Stimulated activated memory B cell treated with anti-CD40 and anti-IgM and Interleukin-4, amounts not matched to agents 10 μg/mL and 1 μg/mL and 100 μg/mL, for 72 hours (primary cell): ENCODE results near the gene STAT3.
"Not testable (repeated sequence)": the region's sequence is repeated elsewhere in the genome, so short reads cannot be mapped to it uniquely, and the experiment has no call there.

Source experiments
- ATAC-seq: fragments of 150-1000 bp; cut with Tn5 transposase; 2 replicates; pipeline ENCODE4 v1.10.0; 2021
- H3K27ac Mint-ChIP-seq: one replicate; pipeline ENCODE4 v1.8.0; 2022; ENCODE audit warnings: mild to moderate bottlenecking, mixed read lengths
- H3K27me3 Mint-ChIP-seq: one replicate; pipeline ENCODE4 v1.8.0; 2022; ENCODE audit warnings: mixed read lengths
- H3K36me3 Mint-ChIP-seq: one replicate; pipeline ENCODE4 v1.8.0; 2022; ENCODE audit warnings: mixed read lengths
- H3K4me1 Mint-ChIP-seq: one replicate; pipeline ENCODE4 v1.8.0; 2022; ENCODE audit warnings: mixed read lengths
- H3K4me3 Mint-ChIP-seq: one replicate; pipeline ENCODE4 v1.8.0; 2022; ENCODE audit warnings: mild to moderate bottlenecking, moderate library complexity, mixed read lengths
- H3K9me3 Mint-ChIP-seq: one replicate; pipeline ENCODE4 v1.8.0; 2022; ENCODE audit warnings: mixed read lengths

The STAT3 gene

DNA sequence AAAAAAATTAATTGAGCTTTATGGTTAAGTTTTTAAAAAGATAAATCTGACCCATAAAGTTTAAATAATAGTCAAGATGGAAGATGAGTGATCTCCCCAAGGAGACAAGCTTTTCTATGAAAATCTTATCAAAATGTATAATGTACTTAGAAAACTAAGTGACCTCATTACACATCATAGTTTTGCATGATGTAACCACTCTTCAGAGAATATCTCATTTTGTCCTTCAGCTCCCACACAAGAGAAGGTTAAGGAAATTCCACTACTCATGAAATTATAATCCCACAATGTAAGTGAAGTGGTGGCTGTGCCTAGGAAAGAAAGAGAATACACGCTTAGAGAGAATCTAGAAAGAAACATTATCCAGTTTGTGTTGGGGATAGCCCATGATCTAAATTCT, 14.3 kb downstream of the STAT3 start:
- Mint-ChIP-seq H3K9me3 (no peaks in the 10 kb centered on the region), H3K27me3 (no peaks in the 10 kb centered on the region), H3K36me3 (peaks cover 22% of the 10 kb centered on the region), H3K4me1 (peaks cover 41% of the 10 kb centered on the region), H3K27ac (no peak overlapping the region), H3K4me3 (no peak overlapping the region)
- ATAC-seq = no peak

DNA sequence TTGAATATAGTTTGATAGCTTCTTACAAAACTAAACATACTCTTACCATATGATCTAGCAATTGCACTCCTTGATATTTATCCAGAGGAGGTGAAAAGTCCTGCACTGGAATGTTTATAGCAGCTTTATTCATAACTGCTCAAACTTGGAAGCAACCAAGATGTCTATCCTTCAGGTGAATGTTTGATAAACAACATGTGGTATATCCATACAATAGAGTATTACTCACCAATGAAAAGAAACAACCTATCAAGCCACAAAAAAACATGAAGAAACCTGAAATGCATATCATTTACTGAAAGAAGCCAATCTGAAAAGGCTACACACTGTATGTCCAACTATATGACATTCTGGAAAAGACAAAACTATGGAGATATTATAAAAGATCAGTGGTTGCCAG, 16.1 kb downstream of the STAT3 start:
- Mint-ChIP-seq H3K27me3 (no peaks in the 10 kb centered on the region), H3K9me3 (no peaks in the 10 kb centered on the region), H3K4me1 (peaks cover 40% of the 10 kb centered on the region), H3K36me3 (peaks cover 23% of the 10 kb centered on the region), H3K4me3 (no peak overlapping the region), H3K27ac (no peak overlapping the region)
- no peak for ATAC-seq

DNA sequence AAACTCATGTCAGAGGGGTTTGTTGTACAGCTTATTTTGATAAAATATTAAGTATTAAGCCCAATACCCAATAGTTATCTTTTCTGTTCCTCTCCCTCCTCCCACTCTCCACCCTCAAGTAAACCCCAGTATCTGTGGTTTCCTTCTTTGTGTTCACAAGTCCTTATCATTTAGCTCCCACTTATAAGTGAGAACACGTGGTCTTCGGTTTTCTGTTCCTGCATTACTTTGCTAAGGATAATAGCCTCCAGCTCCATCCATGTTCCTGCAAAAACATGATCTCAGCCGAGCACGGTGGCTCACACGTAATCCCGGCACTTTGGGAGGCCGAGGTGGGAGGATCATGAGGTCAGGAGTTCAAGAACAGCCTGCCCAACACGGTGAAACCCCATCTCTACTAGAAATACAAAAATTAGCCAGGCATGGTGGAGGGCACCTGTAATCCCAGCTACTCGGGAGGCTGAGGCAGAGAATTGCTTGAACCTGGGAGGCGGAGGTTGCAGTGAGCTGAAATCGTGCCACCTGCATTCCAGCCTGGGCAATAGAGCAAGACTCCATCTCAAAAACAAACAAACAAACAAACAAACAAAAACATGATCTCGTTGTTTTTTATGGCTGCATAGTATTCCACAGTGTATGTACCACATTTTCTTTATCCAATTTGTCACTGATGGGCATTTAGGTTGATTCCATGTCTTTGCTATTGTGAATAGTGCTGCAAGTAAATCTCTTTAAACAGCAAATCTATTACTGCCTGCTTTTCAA, 19.3 kb downstream of the STAT3 start:
- H3K4me1 Mint-ChIP-seq = peaks cover 55% of the 10 kb centered on the region
- not testable (repeated sequence) for ATAC-seq

GRCh38 chr17:42368310-42368709, 19.9 kb downstream of the STAT3 start:
- H3K9me3 Mint-ChIP-seq, H3K27ac Mint-ChIP-seq, ATAC-seq, H3K4me3 Mint-ChIP-seq, H3K27me3 Mint-ChIP-seq: not testable (repeated sequence)
- peaks cover 60% of the 10 kb centered on the region for H3K4me1 Mint-ChIP-seq
- peaks cover 46% of the 10 kb centered on the region for H3K36me3 Mint-ChIP-seq

More for the DNA sequence above, 19.3 kb downstream of the STAT3 start:
- not testable (repeated sequence) for H3K9me3 Mint-ChIP-seq, H3K4me3 Mint-ChIP-seq, H3K27me3 Mint-ChIP-seq, H3K27ac Mint-ChIP-seq
- peaks cover 40% of the 10 kb centered on the region for H3K36me3 Mint-ChIP-seq

DNA sequence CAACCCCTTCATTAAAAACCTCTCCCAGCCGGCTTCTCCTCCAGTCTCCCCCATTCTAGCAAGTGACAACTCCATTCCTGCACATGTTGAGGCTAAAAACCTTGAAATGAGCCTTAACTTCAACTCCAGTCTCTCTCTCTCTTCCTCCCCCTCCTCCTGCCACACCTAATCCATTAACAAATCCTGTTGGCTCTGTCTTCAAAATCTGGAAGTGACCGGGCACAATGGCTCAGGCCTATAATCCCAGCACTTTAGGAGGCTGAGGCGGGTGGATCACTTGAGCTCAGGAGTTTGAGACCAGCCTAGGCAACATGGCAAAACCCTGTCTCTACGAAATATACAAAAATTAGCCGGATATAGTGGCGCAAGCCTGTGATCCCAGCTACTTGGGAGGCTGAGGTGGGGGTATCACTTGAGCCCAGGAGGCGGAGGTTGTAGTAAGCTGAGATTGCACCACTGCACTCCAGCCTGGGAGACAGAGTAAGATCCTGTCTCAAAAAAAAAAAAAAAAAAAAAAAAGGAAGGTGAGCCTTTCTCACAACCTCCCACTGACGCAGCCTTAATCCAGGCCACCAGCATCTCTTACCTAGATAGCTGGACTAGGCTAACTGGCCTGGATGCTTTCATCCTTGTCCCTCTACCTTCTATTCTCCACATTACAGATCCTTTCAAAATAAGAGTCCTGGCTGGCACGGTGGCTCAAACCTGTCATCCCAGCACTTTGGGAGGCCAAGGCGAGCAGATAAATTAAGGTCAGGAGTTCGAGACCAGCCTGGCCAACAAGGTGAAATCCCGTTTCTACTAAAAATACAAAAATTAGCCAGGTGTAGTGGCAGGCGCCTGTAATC, 21.8 kb downstream of the STAT3 start:
- not testable (repeated sequence) for H3K27me3 Mint-ChIP-seq, H3K9me3 Mint-ChIP-seq, H3K4me3 Mint-ChIP-seq, ATAC-seq, H3K27ac Mint-ChIP-seq
- peaks cover 39% of the 10 kb centered on the region for H3K36me3 Mint-ChIP-seq
- H3K4me1 Mint-ChIP-seq = peaks cover 79% of the 10 kb centered on the region

DNA sequence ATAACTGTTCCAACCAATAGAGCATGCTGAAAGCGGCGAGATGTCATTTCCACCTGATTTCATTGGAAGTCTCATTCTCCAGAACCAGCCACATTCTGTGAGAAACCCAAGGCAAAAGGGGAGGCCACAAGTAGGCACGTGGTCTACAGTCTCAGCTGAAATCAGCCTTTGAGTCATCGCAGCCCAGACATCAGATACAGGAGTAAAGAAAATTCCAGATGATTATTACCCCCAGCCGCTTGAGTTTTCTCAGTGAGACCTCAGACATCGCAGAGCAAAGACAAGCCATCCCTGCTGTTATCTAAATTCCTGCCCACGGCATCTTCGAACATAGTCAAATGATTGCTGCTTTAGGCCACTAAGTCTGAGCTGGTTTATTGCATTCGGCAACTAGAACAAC, 23.1 kb downstream of the STAT3 start:
- peak overlapping the region; percentile 55 for H3K27ac Mint-ChIP-seq
- peaks cover 29% of the 10 kb centered on the region for H3K36me3 Mint-ChIP-seq
- ATAC-seq = no peak
- H3K9me3 Mint-ChIP-seq = no peaks in the 10 kb centered on the region
- no peaks in the 10 kb centered on the region for H3K27me3 Mint-ChIP-seq
- H3K4me1 Mint-ChIP-seq = peaks cover 75% of the 10 kb centered on the region
- no peak overlapping the region for H3K4me3 Mint-ChIP-seq

GRCh38 chr17:42363767-42364585, 24.3 kb downstream of the STAT3 start:
- Mint-ChIP-seq H3K9me3 (no peaks in the 10 kb centered on the region), H3K4me3 (peak overlapping the region; percentile 32), H3K4me1 (peaks cover 80% of the 10 kb centered on the region), H3K27ac (peak overlapping the region; percentile 55), H3K36me3 (peaks cover 35% of the 10 kb centered on the region), H3K27me3 (no peaks in the 10 kb centered on the region)
- peak; percentile 35 for ATAC-seq

DNA sequence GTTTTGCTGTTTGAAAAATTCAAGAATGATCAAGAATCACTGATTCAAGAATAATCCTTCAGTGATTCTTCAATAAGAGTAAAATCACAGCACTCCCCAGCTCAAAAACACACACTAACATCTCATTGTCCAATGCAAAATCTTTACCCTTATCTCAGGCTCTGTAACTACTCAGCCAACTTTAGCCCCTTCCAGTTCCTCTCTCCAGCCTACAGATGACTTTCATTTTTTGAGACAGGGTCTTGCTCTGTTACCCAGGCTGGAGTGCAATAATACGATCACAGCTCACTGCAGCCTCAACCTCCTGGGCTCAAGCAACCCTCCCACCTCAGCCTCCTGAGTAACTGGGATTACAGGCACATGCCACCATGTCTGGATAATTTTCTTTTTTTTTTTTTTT, 25.0 kb downstream of the STAT3 start:
- Mint-ChIP-seq H3K9me3 (no peaks in the 10 kb centered on the region), H3K4me1 (peaks cover 83% of the 10 kb centered on the region), H3K27me3 (no peaks in the 10 kb centered on the region), H3K4me3 (no peak overlapping the region), H3K27ac (peak overlapping the region; percentile 55), H3K36me3 (peaks cover 36% of the 10 kb centered on the region)
- ATAC-seq = peak; percentile 60

- peaks cover 33% of the 10 kb centered on the region for H3K36me3 Mint-ChIP-seq
- peak overlapping the region; percentile 5 for H3K4me3 Mint-ChIP-seq
- no peak for ATAC-seq
These were observed 25.8 kb downstream of the STAT3 start for GRCh38 chr17:42362245-42362961.

GRCh38 chr17:42361781-42362186, 26.5 kb downstream of the STAT3 start:
- peak overlapping the region; percentile 5 for H3K4me3 Mint-ChIP-seq
- no peaks in the 10 kb centered on the region for H3K27me3 Mint-ChIP-seq
- H3K4me1 Mint-ChIP-seq = peaks cover 74% of the 10 kb centered on the region
- peak overlapping the region; percentile 55 for H3K27ac Mint-ChIP-seq
- H3K9me3 Mint-ChIP-seq = no peaks in the 10 kb centered on the region
- ATAC-seq = peak; percentile 83
- H3K36me3 Mint-ChIP-seq = peaks cover 29% of the 10 kb centered on the region

More at GRCh38 chr17:42362245-42362961, 25.8 kb downstream of the STAT3 start:
- H3K4me1 Mint-ChIP-seq = peaks cover 80% of the 10 kb centered on the region
- H3K27ac Mint-ChIP-seq = peak overlapping the region; percentile 55
- H3K27me3 Mint-ChIP-seq = no peaks in the 10 kb centered on the region
- no peaks in the 10 kb centered on the region for H3K9me3 Mint-ChIP-seq

GRCh38 chr17:42360388-42360787, 27.9 kb downstream of the STAT3 start:
- H3K9me3 Mint-ChIP-seq, H3K27me3 Mint-ChIP-seq, H3K4me3 Mint-ChIP-seq, ATAC-seq, H3K27ac Mint-ChIP-seq: not testable (repeated sequence)
- H3K36me3 Mint-ChIP-seq = peaks cover 24% of the 10 kb centered on the region
- H3K4me1 Mint-ChIP-seq = peaks cover 67% of the 10 kb centered on the region

- no peak for ATAC-seq
- no peaks in the 10 kb centered on the region for H3K27me3 Mint-ChIP-seq
- H3K4me3 Mint-ChIP-seq = no peak overlapping the region
- H3K9me3 Mint-ChIP-seq = no peaks in the 10 kb centered on the region
- peaks cover 13% of the 10 kb centered on the region for H3K36me3 Mint-ChIP-seq
- peak overlapping the region; percentile 30 for H3K27ac Mint-ChIP-seq
- H3K4me1 Mint-ChIP-seq = peaks cover 62% of the 10 kb centered on the region
These were observed 29.1 kb downstream of the STAT3 start for GRCh38 chr17:42359133-42359532.

DNA sequence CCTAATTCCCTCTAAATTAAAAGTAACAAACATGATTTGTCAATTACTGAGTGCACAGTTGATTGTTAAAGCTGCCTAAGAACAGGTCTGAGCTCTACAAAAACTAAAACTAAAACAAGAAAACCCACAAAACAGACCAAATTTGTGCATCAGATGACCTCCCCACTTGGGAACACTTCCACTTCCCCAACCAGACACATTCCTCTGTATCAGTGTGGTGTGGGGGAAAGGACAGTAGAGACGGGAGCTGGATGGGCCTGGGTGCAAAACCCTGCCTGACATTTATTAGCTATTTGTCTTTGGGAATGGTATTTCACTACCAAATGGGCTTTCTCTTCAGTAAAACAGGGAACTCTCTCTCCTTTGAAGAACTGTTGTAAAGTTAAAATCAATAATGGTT, 29.8 kb downstream of the STAT3 start:
- no peak overlapping the region for H3K27ac Mint-ChIP-seq
- H3K27me3 Mint-ChIP-seq = no peaks in the 10 kb centered on the region
- peaks cover 7% of the 10 kb centered on the region for H3K36me3 Mint-ChIP-seq
- no peak for ATAC-seq
- no peaks in the 10 kb centered on the region for H3K9me3 Mint-ChIP-seq
- H3K4me1 Mint-ChIP-seq = peaks cover 59% of the 10 kb centered on the region
- no peak overlapping the region for H3K4me3 Mint-ChIP-seq

- H3K27me3 Mint-ChIP-seq = no peaks in the 10 kb centered on the region
- peak overlapping the region; percentile 42 for H3K27ac Mint-ChIP-seq
- H3K9me3 Mint-ChIP-seq = no peaks in the 10 kb centered on the region
- peaks cover 7% of the 10 kb centered on the region for H3K36me3 Mint-ChIP-seq
- H3K4me3 Mint-ChIP-seq = peak overlapping the region; percentile 16
- no peak for ATAC-seq
- H3K4me1 Mint-ChIP-seq = peaks cover 35% of the 10 kb centered on the region
These were observed 33.0 kb downstream of the STAT3 start for GRCh38 chr17:42354956-42355843.
